NCI-H1694 (cell line): Measurements from ENCODE around the gene ZFAND2B.
"Not testable (repeated sequence)": the region's sequence is repeated elsewhere in the genome, so short reads cannot be mapped to it uniquely, and the experiment has no call there.

Source experiments
- DNase-seq: peaks from one replicate; lab custom pipeline; 2025; lab: John Stamatoyannopoulos, UW

Gene ZFAND2B

GRCh38 chr2:219250049-219250781 lies 43.6 kb downstream of the ZFAND2B start:
- DNase-seq: no peak

- DNase-seq: no peak
These were observed 45.1 kb downstream of the ZFAND2B start for GRCh38 chr2:219251656-219252055.

DNA sequence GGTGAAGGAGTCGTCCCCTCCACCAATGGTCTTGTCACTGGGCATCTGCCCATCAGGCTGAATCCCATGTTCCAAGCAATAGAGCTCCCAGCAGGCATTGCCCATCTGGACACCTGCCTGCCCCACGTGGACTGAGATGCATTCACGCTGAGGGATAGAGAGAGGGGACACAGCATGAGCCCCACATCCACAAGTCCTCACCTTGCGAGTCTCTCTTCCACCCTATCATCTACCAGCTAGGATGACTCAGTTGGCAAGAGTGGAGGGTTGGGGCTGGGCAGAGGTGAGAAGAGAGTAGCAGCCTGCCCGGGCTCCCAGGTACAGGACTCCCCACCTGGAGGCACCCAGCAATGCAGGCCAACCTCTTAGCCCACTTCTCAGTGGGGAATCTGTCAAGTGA lies 45.5 kb downstream of the ZFAND2B start:
- no peak for DNase-seq

DNA sequence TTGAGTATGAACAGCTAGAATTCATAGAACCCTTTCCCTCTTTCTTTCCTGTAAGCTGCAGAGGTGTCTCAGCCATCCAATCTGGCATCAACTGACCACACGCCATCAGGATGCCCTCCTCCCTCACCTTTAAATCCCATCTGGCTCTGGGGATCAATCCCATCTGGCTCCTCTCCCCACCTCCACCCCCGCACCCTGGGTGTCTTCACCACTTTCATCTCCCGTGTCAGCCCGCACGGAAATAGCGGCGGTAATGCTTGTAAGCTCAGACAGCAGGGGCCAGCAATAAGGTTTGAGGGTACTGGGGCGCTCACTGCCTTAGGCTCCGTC lies 46.0 kb downstream of the ZFAND2B start:
- no peak for DNase-seq

DNA sequence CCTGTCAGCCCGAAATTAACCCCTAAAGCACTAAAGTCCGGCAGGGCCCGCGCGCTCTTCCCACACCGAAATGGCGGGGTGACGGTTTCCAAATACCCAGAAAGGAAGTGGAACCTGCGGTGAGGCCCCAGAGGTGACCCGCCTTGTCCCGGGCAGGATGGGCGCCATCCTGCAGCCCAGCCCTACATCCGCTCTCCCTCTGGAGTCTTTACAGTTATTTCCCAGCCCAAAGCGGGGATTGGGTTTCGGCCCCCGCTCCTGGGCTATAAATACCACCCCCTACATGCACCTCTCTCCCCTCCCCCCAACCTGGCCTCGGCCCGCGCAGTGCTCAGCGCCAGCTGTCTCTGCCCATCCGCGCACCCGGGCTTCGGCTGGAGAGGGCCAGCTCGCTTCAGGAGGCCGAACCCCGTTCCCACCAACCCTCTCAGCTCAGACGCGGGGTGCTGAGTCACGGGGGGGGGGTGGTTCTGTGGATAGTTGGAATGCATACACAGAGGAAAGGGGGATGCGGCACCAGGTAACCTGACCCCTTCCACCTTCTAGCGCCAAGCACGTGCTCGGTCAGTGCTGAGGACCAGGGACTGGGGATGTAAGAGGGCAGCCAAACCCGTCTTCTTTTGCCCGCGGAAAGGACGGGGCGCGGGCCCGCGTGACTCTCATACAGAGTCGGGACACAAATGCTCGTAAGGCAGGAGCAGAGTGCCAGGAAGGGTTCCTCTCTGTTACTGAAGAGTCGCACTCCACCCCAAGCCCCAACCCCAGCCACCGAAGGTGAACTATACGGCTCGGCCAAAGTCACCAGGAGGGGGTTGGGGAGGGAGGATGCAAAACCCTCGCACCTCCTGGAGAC lies 46.5 kb downstream of the ZFAND2B start, which contains the start of gene TUBA4B:
Gene TUBA4B, plus strand, starts transcription at position 344 of the 853 bp plus-strand sequence. Its CDS starts 165 bp downstream, at position 509.
- DNase-seq: no peak

GRCh38 chr2:219253753-219254589 lies 47.4 kb downstream of the ZFAND2B start, which contains the start of gene TUBA4A:
Gene TUBA4A (minus strand): TSS chr2:219253918. CDS start chr2:219253858, 60 bp downstream.
- DNase-seq: peak; percentile 77

DNA sequence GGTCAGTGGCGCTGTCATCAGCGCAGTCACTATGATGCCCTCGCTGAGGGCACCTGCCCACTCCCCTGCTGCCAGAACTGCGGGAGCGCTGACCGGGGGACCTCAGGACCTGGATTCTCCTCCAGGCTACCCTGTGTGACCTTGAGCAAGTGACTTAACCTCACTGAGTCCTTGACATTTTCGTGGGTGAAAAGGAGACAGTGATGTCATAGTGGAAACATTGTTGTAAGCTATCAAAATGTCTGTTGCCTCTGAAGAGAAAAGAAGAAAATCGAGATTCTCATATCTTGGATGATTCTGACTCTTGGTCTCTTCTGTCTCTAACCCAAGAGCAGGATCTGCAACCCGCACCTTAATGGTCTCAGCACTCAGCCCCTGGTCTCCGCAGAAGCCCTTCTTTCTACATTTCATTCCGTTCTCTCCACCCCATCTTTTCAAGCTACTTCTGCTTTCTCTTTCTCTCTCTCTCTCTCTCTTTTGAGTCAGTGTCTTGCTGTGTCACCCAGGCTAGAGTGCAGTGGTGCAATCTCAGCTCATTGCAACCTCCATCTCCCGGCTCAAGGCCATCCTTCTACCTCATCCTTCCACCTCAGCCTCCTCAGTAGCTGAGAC lies 48.1 kb downstream of the ZFAND2B start:
- no peak for DNase-seq

DNA sequence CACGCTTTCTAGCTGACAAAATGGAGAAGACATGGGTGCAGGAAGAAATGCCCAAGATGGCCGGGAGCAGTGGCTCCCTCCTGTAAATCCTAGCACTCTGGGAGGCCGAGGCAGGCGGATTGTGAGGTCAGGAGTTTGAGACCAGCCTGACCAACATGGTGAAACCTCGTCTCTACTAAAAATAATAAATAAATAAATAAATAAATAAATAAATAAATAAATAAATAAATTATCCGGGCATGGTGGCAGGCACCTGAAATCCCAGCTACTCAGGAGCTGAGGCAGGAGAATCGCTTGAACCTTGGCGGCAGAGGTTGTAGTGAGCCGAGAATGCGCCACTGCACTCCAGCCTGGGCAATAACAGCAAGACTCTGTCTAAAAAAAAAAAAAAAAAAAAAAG lies 52.4 kb downstream of the ZFAND2B start:
- DNase-seq: not testable (repeated sequence)
